HepG2 (cell line): ENCODE data around the gene C11orf71. TPM values are rescaled to one million over a fixed set of nuclear protein-coding genes. Genes with fewer than 3 reads are reported as not detected.

Experiments
- ARID2 ChIP-seq: sonication (generic); formaldehyde crosslinking; IDR thresholded peaks from 2 replicates; pipeline ENCODE4 v1.8.1; 2022; ENCODE audit warnings: mild to moderate bottlenecking, missing genetic modification reagents, borderline replicate concordance
- DPF2 ChIP-seq: sonication (generic); formaldehyde crosslinking; IDR thresholded peaks from 2 replicates; pipeline ENCODE4 v1.4.0; 2020; ENCODE audit warnings: mild to moderate bottlenecking, low read depth, missing genetic modification reagents, borderline replicate concordance
- HHEX ChIP-seq: IDR thresholded peaks from 2 replicates; pipeline ENCODE4 v1.6.1; 2016; ENCODE audit warnings: control low read depth
- HOMEZ ChIP-seq: IDR thresholded peaks from 2 replicates; pipeline ENCODE4 v1.6.1; 2016; ENCODE audit warnings: low read depth
- LCORL ChIP-seq, 2 experiments: fragments of 450-650 bp in 1 of 2; sonication (generic) in 1 of 2; formaldehyde crosslinking in 1 of 2; IDR thresholded peaks; 2 replicates each; pipeline versions ENCODE4 v1.5.0 to v1.6.1; 2017 to 2020; ENCODE audit warnings: antibody characterized with exemption in 1 of 2, missing genetic modification reagents in 1 of 2
- NFAT5 ChIP-seq: sonication (generic); formaldehyde crosslinking; IDR thresholded peaks from 2 replicates; pipeline ENCODE4 v1.4.0; 2020; ENCODE audit warnings: missing genetic modification reagents
- PHF21A ChIP-seq: sonication (generic); formaldehyde crosslinking; IDR thresholded peaks from 2 replicates; pipeline ENCODE4 v1.5.0; 2020; ENCODE audit warnings: mild to moderate bottlenecking, missing genetic modification reagents
- SMAD9 ChIP-seq: sonication (generic); formaldehyde crosslinking; IDR thresholded peaks from 2 replicates; pipeline ENCODE4 v1.5.1; 2020; ENCODE audit warnings: mild to moderate bottlenecking, missing genetic modification reagents
- SPEN ChIP-seq: sonication (generic); formaldehyde crosslinking; IDR thresholded peaks from 2 replicates; pipeline ENCODE4 v1.5.1; 2020; ENCODE audit warnings: low read depth, mild to moderate bottlenecking, missing genetic modification reagents
- ZBTB38 ChIP-seq: sonication (generic); formaldehyde crosslinking; IDR thresholded peaks from 2 replicates; pipeline ENCODE4 v1.5.1; 2020; ENCODE audit warnings: mild to moderate bottlenecking, missing genetic modification reagents
- ZNF687 ChIP-seq: sonication (generic); formaldehyde crosslinking; IDR thresholded peaks from 2 replicates; pipeline ENCODE4 v1.5.1; 2020; ENCODE audit warnings: mild to moderate bottlenecking, missing genetic modification reagents, moderate library complexity
- ZNF75D ChIP-seq: sonication (generic); formaldehyde crosslinking; IDR thresholded peaks from 2 replicates; pipeline ENCODE4 v1.8.1; 2023; ENCODE audit warnings: missing genetic modification reagents, mild to moderate bottlenecking, borderline replicate concordance
- polyA plus RNA-seq, 8 experiments: library from polyadenylated mRNA; depleted of rRNA in 3 of 8; stranded (reverse) in 7 of 8; unstranded in 1 of 8; fragments of >200 nt; fragmentation: Illumina TruSeq in 4 of 8; extraction: Trizol in 4 of 8; gene quantifications; 2 replicates each; pipeline versions ENCODE4 v1.2.1 to v1.2.3, GENCODE V29; 2011 to 2016; ENCODE audit warnings: low read depth in 4 of 8, missing spikeins in 1 of 8, mixed read lengths in 1 of 8; ENCODE audit not compliant: insufficient read depth in 1 of 8
- total RNA-seq, 5 experiments: library from RNA; depleted of rRNA; stranded (reverse); fragments of >200 nt; fragmentation: Illumina TruSeq; extraction: Trizol; gene quantifications; 2 replicates each; pipeline ENCODE4 v1.2.3, GENCODE V29; 2016; ENCODE audit warnings: low read depth in 1 of 5

C11orf71 gene
- total and polyA plus RNA-seq, 2 of the 13 experiments (the other 11 are each of a cell fraction or from before 2014, with no cell fraction given), result 7.1 to 7.8 TPM

- TF ChIP-seq SPEN (peak; percentile 68), LCORL (IDR thresholded peaks at IDR 0.05) (no peak), LCORL (CRISPR knock-in tag; IDR thresholded peaks at IDR 0.05) (peak; percentile 43; the same call in 1 of the 2 replicates), DPF2 (CRISPR knock-in tag) (no peak), ARID2 (CRISPR knock-in tag) (0 out of 2 replicates have a peak, but pooled peaks have one; percentile 16), HOMEZ (CRISPR knock-in tag) (peak; percentile 41; the same call in 1 of the 2 replicates), ZBTB38 (CRISPR knock-in tag) (no peak), NFAT5 (CRISPR knock-in tag) (no peak), PHF21A (CRISPR knock-in tag) (no peak; the same call in 1 of the 2 replicates), SMAD9 (no peak), HHEX (no peak), ZNF687 (CRISPR knock-in tag) (peak; percentile 90), ZNF75D (CRISPR knock-in tag) (no peak)
These were observed 39.2 kb upstream of the C11orf71 start, which contains the start of gene REXO2 (continued) for GRCh38 chr11:114439229-114440120.
